DND-41 (cell line): Measurements from ENCODE around the gene ZEB1.

Source experiments
- EZH2 ChIP-seq: IDR thresholded peaks from 3 replicates; pipeline ENCODE4 v1.6.1; 2012; ENCODE audit warnings: borderline replicate concordance, low read depth, mild to moderate bottlenecking, moderate library complexity, low read length, inconsistent platforms; ENCODE audit not compliant: severe bottlenecking
- TF ChIP-seq, protein P1 (sequence below): IDR thresholded peaks from 2 replicates; pipeline ENCODE4 v1.5.1; 2012; ENCODE audit warnings: borderline replicate concordance, low read length, moderate library complexity, mild to moderate bottlenecking; ENCODE audit not compliant: poor library complexity, severe bottlenecking; ENCODE audit errors: extremely low read depth

DNA sequence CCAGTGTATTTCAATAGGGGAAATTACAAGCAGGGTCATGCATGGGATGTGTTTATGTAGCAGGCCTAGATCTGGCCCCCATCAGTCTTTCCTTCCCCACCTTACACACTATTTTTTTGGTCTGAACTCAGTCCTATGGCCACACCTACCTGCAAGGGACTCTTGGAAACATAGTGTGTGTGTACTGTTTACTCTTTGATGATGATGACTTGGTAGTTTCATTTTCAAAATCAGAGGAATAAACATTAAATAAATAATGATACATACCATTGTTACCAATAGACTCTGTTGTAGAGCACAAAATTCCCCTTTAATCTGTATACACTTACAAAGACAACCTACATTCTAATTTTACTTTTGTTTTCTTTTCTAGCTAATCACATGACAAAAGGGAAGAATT, 191.0 kb downstream of the ZEB1 start:
- TF ChIP-seq, protein P1, sequence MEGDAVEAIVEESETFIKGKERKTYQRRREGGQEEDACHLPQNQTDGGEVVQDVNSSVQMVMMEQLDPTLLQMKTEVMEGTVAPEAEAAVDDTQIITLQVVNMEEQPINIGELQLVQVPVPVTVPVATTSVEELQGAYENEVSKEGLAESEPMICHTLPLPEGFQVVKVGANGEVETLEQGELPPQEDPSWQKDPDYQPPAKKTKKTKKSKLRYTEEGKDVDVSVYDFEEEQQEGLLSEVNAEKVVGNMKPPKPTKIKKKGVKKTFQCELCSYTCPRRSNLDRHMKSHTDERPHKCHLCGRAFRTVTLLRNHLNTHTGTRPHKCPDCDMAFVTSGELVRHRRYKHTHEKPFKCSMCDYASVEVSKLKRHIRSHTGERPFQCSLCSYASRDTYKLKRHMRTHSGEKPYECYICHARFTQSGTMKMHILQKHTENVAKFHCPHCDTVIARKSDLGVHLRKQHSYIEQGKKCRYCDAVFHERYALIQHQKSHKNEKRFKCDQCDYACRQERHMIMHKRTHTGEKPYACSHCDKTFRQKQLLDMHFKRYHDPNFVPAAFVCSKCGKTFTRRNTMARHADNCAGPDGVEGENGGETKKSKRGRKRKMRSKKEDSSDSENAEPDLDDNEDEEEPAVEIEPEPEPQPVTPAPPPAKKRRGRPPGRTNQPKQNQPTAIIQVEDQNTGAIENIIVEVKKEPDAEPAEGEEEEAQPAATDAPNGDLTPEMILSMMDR, result no peak
- no peak for TF ChIP-seq EZH2
